GM19351 (cell line): Measurements from ENCODE around the gene NARS2.
A peak's percentile ranks its signal among the peaks of the same experiment; 100 is the strongest.
"Not testable (repeated sequence)": the region's sequence is repeated elsewhere in the genome, so short reads cannot be mapped to it uniquely, and the experiment has no call there.

Experiments
- ATAC-seq: cut with Tn5 transposase; IDR thresholded peaks from one replicate; pipeline ENCODE4 v1.9.1; 2021; ENCODE audit warnings: mild to moderate bottlenecking, moderate library complexity; ENCODE audit not compliant: unreplicated experiment

Gene NARS2

DNA sequence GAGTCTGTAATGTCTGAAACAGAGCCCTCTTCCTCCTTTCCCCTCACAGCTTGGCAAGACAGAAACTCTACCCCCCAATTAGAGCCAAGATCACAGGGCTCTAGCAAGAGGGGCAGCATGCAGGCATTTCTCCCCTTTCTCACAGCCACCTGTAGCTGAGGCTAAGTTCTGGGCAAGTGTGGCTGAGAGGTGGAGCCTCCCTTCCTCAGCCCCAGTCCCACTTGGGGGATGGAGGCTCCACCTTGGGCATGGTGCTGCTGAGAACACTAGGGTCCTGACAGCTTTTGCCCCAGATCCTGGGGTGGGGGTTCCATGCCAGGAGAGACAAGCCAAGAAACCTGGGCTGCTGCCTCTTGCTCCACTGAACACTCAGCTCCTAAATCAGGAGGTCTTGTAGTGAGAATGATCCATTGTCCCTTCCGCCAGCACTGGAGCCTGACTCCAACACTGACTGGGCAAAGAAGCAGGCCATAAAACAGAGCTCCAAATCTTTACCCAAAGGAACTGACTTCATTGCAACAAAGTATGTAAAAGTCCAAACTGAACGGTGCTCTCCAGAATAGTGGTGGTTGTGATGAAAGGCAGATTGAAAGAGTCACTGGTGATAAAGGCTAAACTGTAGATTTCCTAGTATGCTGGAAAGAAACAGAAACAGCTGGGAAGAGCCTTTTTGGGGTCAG is 25.6 kb downstream of the NARS2 start:
- ATAC-seq, result no peak

DNA sequence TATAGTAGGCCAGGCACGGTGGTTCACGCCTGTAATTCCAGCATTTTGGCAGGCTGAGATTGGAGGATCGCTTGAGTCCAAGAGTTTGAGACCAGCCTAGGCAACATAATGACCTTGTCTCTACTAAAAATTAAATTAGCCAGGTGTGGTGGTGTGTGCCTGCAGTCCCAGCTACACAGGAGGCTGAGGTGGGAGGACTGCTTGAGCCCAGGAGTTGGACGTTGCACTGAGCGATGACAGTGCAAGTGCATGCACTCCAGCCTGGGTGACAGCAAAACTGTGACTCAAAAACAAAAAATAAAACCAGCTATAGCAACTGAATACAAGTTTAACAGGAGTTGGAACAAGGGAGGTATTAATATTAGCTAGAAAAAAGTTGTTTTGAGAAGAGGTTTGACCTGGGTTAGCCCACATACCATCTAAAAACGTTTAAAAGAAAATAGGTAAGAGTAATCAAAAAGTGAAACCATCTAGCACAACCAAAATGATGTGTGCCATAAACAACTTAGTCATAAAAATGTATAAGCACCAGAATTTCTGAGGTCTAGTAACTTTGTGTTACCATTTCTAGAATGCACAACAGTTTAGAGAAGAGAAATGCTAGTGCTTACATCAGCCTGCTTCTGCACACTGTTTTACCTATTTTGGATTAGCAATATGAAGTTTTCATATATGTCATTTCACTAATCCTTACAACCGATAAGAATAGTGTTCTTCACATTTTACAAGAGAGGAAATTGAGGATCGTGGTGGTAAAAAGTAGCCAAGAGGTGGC is 26.5 kb downstream of the NARS2 start:
- ATAC-seq, result no peak

DNA sequence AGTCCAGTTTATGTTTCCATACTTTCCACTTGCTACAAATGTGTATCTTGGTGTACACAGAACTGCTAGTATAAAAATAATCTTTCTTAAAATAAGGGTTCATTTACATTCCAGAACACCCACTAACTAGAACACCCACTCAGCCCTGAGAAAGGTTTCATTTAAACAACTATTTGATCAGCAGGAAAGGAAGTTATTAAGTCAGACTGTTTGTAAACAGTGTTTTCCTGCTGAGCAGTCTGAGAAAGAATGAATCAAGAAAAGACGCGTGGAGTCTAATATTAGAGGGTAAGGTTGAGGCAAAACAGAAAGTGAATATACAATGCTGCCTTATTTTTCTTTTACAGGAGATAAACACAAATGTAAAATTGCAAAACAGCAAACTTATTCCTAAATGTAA is 32.7 kb downstream of the NARS2 start:
- ATAC-seq, result peak; percentile 77

DNA sequence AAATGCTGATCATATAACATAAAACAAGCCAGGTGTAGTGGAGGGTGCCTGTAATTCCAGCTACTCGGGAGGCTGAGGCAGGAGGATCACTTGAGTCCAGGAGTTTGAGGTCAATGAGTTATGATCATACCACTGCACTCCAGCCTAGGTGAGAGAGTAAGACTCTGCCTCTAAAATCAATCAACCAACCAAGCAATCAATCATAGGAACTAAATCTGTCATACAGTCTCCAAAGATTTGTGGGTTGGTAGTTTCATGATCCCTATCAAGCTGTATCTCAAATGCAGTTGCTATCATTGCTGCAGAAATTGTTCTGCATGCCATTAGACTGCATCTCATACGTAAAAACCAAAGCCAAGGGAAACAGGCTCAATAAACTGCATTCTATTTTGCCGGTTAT is 33.1 kb downstream of the NARS2 start:
- ATAC-seq, result no peak

DNA sequence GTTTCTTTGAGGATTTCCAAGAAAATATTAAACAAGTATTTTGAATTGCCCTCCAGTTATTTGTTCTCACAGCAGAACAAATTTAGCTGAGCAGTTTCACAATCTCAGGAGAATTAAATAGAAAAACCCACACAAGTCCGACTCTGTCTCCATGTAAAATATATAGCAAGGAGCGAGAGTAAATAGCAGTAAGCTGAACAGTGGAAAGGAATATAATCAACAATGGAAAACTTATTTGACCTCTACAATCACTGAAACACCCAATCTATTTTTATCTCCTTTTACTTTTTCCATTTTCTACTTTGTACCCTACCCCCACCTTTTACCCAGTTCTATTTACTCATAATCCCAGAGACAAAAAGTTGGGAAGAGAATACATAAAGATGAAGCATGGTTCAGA is 34.4 kb downstream of the NARS2 start:
- ATAC-seq, result no peak

DNA sequence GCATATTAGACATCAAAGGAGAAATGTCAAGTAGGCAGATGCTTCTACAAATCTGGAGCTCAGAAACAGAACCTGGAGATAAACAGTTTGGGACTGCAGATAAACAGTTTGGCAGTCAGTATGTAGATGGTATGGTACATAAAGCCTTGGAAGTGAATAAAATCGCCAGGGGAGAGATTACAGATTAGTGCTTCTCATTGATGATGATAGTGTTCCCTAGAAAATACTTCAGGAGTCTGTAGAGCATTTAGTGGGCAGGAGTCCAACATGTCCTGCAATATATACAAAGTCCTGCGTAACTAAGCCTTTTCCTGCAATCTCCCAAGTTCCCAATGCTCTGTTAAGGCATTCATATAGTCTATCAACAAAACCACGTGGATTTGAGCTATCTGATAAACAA is 35.2 kb downstream of the NARS2 start:
- no peak for ATAC-seq

DNA sequence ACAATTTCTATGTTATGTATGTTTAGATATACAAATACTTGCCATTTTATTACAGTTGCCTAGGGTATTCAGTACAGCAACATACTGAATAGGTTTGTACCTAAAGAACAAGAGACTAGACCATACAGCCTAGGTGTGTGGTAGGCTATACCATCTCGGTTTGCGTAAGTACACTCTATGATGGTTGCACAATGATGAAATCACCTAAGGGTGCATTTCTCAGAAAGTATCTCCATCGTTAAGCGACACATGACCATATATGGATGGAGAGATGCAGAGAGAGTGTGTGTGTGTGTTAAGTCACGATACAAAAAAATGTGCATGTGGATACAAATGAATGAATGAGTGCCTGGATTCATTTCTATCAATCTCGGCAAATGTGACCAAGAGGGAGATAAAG is 37.7 kb downstream of the NARS2 start:
- no peak for ATAC-seq

DNA sequence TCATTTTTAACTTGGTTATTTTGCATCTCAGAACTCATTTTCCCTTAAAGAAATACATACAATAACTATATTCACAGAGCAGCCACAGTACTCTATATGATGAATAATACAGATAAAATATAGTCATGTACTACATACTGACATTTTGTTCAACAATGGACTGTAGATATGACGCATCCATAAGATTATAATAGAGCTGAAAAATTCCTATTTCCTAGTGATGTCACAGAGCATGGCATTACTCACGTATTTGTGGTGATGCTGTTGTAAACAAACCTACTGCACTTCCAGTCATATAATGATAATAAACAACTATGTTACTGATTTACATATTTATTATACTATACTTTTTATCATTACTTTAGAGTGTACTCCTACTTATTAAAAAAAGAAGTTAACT is 38.7 kb downstream of the NARS2 start:
- ATAC-seq, result no peak

DNA sequence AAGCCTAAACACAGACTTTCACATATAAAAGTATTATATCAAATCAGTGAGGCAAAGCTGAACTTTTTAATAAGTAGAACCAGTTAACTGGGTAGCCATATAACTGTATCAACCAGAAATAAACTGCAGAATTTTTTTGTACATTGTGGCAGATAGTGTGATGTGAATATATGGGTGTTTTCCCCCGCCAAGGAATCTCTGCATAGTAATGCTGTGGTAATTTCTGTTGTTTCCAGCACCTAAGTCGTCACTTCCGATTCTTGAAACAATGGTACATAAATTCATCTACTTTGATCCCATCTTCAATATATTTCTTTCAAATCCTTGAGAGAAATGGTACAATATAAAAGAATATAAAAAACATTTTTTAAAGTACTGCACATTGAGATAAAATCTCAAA is 39.6 kb downstream of the NARS2 start:
- ATAC-seq, result peak; percentile 66

DNA sequence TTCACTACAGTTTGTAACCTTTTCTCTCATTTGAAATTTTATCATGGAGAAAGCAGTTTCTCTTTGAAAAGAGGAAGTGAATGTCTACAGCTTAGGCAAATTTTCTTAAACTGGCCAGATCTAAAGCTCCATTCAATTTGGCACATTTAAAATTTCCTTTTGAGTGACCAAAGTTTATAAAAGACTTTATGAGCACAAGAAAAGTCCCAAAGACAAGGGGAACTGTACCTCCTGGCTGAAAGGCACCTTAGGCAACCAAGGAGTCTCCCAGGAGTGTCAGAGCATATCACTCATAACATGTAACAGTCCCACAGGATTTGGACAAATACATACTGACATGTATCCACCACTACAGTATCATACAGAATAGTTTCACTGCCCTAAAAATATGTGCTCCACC is 41.3 kb downstream of the NARS2 start:
- ATAC-seq, result peak; percentile 85

DNA sequence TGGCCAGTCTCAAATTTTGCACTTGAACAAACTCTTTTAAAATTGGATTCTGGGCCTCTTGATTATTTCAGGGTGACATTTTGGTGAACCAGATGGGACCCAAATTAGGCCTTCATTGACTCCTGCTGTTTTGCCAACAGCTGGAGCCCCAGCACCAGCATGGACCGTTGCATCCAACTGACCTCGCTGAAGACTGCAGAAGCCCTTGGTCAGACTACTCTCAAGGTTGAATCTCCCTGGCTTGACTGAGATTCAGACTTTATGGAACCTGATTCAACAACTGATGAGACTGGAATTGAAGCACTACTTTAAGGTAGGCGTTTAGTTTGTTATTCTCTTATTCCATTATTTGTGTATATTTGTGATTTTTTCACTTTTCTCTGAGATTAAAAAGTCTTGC is 41.7 kb downstream of the NARS2 start:
- ATAC-seq, result peak; percentile 46

DNA sequence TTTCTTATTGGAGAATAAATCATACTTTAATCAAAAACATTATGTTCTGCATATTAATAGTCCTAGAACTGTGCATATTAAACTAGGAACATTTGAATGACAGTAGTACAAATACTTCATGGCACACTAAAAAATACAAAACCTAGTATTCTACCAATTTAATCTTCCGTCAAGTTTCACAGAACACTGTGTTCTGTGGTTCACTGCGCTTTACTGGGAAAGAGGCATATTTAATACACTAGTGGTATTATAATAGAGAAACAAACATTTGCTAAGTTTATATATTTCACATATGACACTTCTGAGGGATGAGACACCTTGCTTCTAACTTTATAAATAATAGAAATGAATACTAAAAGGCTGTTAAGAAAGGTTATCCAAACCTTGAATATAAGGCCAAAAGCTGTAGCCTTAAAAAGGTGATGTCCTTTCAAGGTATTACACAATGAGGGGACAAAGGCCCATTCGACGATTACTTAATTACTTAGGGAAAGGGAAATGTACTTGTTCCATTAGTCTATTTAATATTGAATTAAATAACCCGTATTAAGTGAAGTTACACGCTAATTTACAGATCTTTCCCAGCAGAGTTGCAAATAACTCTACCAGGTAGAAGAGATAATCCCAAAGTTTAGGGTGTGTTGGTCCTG is 48.0 kb downstream of the NARS2 start:
- ATAC-seq, result no peak

DNA sequence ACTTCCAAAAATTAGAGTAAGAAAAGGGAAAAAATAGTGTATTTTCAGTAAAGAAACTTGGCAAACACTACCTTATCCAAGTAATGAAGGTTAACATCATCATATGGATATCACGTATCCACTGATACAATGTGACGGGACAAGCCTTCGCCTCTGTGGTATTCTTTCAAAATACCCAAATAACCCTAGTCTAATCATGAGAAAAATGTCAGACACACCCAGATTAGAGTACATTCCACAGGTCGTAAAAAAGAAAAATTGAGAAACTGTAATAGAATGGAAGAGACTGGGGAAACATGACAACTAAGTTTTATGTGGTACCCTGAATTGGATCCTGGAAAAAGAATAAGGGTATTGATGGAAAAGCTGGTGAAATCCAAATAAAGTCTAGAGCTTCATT is 48.9 kb downstream of the NARS2 start:
- ATAC-seq, result no peak

DNA sequence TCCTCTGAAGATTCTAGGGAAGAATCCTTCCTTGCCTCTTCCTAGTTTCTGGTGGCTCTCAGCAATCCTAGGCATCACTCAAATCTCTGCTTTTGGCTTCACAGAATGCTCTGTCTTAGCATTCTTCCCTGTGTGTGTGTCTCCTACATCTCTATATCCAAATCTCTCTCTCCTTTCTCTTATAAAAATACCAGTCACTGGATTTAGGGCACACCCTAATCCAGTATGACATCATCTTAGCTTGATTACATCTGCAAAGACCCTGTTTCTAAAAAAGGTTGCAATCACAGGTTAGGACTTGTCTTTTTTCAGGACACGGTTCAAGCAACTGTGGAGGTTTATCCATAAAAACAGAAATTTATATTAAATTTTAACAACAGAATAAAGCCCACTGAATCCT is 54.4 kb downstream of the NARS2 start:
- ATAC-seq, result no peak

DNA sequence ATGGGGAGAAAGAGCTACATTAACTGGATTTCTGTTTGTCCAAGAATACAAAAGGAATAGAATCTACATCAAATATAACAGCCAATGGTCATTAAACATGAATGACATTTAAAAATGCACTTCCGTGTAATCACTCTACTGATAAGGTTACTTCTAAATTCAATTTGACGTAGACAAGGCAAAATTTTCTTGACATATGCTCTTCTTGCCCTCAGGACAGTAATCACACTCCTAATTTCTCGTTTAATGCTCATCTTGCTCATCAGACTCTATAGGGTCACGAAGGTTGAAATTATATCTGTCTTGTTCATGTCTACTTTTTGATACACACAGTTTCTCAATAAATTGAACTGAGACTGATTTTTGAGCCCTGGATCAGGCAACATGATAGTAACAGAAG is 58.4 kb downstream of the NARS2 start:
- no peak for ATAC-seq

DNA sequence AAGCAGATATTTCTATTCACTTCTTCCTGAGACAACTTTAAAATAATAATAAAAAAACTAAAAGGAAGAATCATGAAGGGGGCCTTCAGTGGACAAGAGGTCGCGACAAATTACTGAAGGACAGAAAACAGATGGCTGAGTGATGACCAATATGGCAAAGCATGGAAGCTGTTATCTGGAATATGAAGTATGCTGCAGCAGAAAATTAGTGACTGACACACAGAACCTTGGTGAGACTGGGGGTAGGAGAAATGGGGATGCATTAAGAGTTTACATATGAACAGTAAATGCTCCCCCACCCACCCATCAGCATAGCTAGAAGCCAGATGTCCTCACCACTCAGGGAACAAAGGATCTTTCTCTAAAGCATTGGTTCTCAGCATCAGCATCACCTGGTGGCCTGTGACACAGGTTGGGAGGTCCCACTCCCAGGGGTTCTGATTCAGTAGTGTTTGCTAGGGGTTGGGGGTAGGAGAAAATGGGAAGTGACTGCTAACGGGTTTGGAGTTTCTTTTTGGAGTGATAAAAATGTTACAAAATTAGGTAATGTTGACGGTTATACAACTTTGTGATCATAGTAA is 59.7 kb downstream of the NARS2 start:
- ATAC-seq, result no peak

DNA sequence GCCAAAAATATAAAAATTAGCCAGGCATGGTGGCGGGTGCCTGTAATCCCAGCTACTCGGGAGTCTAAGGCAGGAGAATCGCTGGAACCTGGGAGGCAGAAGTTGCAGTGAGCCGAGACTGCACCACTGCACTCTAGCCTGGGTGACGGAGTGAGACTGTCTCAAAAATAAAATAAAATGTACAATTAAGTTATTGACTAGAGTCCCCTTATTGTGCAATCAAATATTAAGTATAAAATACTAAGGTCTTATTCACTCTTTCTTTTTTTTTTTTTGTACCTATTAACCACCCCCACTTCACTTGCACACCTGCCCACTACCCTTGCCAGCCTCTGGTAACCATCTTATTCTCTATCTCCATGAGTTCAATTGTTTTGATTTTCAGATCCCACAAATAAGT is 61.6 kb downstream of the NARS2 start:
- not testable (repeated sequence) for ATAC-seq

DNA sequence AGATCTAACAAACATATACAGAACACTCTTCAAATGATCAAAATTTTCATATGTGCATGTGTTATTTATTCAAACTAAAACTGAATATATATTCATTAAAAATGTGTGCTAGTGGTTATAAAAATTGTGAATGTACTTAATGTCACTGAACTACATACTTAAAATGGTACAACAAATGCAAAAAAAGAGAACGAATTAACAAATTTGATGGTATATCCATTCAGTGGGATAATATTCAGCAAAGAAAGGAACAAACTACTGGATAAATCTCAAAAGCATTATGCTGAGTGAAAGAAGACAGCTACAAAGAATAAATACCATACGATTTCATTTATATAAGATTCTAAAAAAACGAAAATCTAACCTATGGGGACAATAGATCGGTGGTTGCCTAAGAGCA is 64.1 kb downstream of the NARS2 start:
- no peak for ATAC-seq

DNA sequence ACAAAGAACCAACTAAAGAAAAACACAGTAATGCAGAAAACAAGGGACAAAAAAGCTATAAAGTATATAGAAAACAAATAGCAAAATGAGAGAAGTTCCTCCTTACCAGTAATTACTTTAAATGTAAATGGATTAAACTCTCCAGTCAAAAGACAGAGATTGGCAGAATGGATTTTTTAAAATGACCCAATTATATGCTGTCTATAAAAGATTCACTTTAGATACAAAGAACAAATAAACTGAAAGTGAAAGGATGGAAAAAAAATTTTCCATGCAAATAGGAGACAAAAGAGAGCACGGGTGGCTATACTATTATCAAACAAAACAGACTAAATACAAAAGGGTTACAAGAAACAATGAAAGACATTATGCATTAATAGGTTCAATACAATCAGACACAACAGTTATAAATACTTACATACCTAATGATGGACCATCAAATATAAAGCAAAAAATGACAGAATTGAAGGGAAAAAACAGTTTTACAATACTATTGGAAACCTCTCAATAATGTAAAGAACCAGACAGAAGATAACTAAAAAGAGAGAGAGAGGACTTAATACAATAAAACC is 64.6 kb downstream of the NARS2 start:
- ATAC-seq, result no peak

DNA sequence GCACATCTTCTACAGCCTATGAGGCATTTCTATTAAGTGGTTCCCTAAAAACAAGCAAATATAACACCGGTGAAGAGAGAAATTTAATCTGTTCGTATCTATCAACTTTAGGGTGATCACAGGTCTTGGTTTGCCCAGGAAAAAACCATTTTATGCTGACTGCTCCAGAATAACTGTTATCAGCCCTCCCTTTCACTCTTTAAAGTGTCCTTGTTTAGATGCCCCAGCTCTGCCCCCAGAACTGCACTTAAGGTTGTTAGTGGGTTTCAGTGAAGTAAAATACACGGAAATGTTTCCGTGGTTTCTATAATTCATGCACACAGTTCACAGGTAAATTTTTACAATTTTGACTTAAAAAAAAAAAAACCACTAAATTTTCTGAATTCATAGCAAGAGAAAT is 70.0 kb downstream of the NARS2 start:
- no peak for ATAC-seq

DNA sequence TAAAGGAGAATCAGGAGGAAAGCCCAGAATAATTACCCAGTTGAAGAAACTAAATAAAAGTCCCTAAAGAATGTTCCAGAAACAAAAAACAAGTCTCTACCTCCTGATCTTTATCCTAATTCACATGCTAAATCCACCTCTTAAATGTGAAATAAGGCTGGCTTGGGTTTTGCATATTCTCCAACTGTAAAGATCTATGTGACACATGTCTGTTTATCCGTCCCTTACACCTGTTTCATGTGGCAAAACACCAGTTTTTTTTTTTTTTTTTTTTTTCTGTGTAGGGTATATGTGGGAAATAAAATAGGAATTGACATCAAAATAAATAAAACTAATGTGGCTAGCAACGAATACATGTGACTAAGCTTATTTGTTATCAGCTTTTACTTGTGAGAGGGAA is 70.5 kb downstream of the NARS2 start:
- no peak for ATAC-seq

DNA sequence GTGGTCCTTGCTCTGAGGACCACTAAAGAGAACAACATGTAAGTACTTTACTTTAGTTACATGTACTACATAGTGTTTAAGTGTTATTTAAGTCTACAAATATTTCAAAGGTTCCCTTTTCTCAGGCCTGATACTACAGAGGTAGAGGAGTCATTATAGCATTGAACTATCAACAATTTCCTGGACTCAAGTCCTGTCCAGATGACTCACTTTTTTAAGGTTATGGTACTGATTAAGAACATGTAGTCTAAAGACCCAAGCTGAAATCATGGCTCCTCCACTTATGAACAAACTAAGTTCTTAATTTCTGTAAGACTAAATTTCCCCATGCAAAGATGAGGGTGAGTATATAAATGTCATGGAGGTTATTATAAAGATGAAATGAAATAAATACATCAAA is 74.7 kb downstream of the NARS2 start:
- no peak for ATAC-seq
